K562 (cell line): ENCODE measurements around the gene EPS8.

Experiments used
- ESRRA ChIP-seq: fragments of 450-650 bp; IDR thresholded peaks from 2 replicates; pipeline ENCODE4 v1.6.1; 2014; ENCODE audit warnings: low read depth, mild to moderate bottlenecking, moderate library complexity, borderline replicate concordance
- ETV6 ChIP-seq, 3 experiments: fragments of 150-350 bp in 1 of 3; sonication (generic) in 1 of 3; formaldehyde crosslinking in 1 of 3; IDR thresholded peaks; 2 replicates each; pipeline versions ENCODE4 v1.6.1 to v1.8.0; 2014 to 2022; ENCODE audit warnings: borderline replicate concordance in 2 of 3, low read depth in 2 of 3, antibody characterized with exemption in 1 of 3, low read length in 1 of 3, mild to moderate bottlenecking in 1 of 3, missing genetic modification reagents in 1 of 3
- NFIC ChIP-seq: fragments of 450-650 bp; IDR thresholded peaks from 2 replicates; pipeline ENCODE4 v1.6.1; 2017; ENCODE audit warnings: mild to moderate bottlenecking, inconsistent platforms
- SMAD4 ChIP-seq: fragments of 250-450 bp; sonication (Bioruptor Pico); conservative IDR thresholded peaks from 2 replicates; pipeline ENCODE4 v1.8.0; 2021; ENCODE audit warnings: inconsistent platforms, mild to moderate bottlenecking, moderate library complexity
- SRF ChIP-seq, 2 experiments: fragments of 250-450, 450-650 bp in 1 of 2; sonication (Bioruptor Pico) in 1 of 2; sonication (generic) in 1 of 2; formaldehyde crosslinking; IDR thresholded peaks; 2 replicates each; pipeline versions ENCODE4 v1.5.0 to v1.5.1; 2020 to 2022; ENCODE audit warnings: mild to moderate bottlenecking in 1 of 2, missing genetic modification reagents in 1 of 2
- ZC3H4 ChIP-seq: sonication (generic); formaldehyde crosslinking; IDR thresholded peaks from 2 replicates; pipeline ENCODE4 v1.9.0; 2021; ENCODE audit warnings: missing genetic modification reagents, borderline replicate concordance
- TF ChIP-seq, protein P1 (sequence below): sonication (generic); formaldehyde crosslinking; IDR thresholded peaks from 2 replicates; pipeline ENCODE4 v1.8.1; 2022; ENCODE audit warnings: missing genetic modification reagents

DNA sequence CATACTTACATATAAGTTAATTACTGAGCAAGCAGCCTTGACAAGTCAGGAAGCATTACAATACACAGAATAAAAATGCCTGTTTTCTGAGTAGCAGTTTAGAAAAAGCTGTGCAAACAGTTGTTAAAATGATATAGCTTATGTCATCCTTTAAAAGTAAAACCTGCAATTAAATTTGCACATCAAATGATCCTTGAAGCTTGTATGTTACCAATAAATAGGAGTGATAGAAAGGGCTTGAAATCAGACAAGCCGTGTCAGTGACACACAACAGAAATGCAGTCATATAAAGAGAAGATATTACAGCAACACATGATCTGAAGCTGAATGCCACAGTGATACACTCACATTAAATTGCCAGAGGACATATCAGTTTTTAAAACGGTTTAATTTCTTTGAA, 70.0 kb downstream of the EPS8 start:
- TF ChIP-seq SRF (CRISPR knock-in tag; IDR thresholded peaks at IDR 0.05): no peak
- TF ChIP-seq ESRRA: no peak
- TF ChIP-seq ETV6 (IDR thresholded peaks at IDR 0.05; ENCODE audit: borderline replicate concordance in 1 of 2, low read depth in 2 of 2, low read length in 1 of 2): no peak
- no peak for TF ChIP-seq ETV6 (CRISPR knock-in tag; IDR thresholded peaks at IDR 0.05; ENCODE audit: borderline replicate concordance)
- no peak for TF ChIP-seq NFIC
- TF ChIP-seq, protein P1, sequence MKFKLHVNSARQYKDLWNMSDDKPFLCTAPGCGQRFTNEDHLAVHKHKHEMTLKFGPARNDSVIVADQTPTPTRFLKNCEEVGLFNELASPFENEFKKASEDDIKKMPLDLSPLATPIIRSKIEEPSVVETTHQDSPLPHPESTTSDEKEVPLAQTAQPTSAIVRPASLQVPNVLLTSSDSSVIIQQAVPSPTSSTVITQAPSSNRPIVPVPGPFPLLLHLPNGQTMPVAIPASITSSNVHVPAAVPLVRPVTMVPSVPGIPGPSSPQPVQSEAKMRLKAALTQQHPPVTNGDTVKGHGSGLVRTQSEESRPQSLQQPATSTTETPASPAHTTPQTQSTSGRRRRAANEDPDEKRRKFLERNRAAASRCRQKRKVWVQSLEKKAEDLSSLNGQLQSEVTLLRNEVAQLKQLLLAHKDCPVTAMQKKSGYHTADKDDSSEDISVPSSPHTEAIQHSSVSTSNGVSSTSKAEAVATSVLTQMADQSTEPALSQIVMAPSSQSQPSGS (CRISPR knock-in tag): no peak
- no peak for TF ChIP-seq SMAD4 (CRISPR knock-in tag)
- TF ChIP-seq ZC3H4 (CRISPR knock-in tag): no peak
